GM20431 (cell line): ENCODE measurements around the gene MALT1.

Source experiments
- in situ Hi-C: fragments of 300-500 bp; cut with MseI, MboI; formaldehyde crosslinking; loops from one replicate; pipeline ENCODE4 v1.15.0; 2020; ENCODE audit warnings: low sequenced_read_pairs; ENCODE audit not compliant: unreplicated experiment

MALT1 gene

GRCh38 chr18:58792086-58792485 lies 120.8 kb downstream of the MALT1 start:
- in situ Hi-C loops, result no loop called here

- in situ Hi-C loops, result no loop called here
Observed at GRCh38 chr18:58793361-58793760, 122.1 kb downstream of the MALT1 start.

DNA sequence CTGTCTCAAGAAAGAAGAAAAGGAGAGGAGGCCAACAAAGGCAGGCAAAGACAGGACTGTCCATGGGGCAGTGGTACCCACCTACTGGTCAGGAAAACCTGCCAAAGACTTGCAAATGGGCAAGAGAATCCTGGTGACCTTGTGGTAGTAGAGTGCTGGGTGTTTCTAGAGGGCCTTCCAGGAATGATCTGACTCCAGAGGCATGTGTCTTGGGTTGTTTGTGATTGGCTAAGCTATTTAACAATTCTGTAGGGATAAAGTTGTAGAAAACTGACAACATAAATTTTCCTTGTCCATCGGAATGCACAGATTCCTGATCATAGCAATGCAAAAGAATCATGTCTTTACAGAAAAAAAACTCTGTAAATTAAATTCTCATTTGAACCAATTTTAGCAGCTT lies 125.0 kb downstream of the MALT1 start:
- in situ Hi-C loops, result no loop called here

DNA sequence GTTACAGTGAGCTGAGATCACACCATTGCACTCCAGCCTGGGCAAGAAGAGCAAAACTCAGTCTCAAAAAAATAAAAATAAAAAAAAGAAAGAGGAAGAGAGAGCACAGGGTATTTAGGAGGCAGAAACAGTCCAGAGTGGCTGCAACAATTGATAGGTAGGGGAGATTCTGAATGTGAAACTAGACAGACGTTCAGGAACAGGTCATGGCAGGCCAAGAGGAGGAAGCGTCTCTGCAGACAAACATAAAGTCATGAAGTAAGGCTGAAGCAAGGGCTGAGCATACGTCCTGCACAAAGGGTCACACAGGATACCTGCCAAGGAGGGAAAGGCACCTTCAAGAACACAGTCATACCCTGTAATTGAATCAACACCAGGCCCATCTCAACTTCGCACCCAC lies 129.3 kb downstream of the MALT1 start:
- in situ Hi-C loops, result no loop called here

- in situ Hi-C loops, result no loop called here
Observed at GRCh38 chr18:58802959-58803358, 131.7 kb downstream of the MALT1 start.

GRCh38 chr18:58803978-58804377 lies 132.7 kb downstream of the MALT1 start:
- in situ Hi-C loops, result no loop called here
